Heart left ventricle (tissue), 13 donors: ENCODE results near the gene HOXD10.

Experiments used
- CTCF ChIP-seq, 12 donors: fragments of 200-600 bp; sonication (generic) in 4 of 12; IDR thresholded peaks; one replicate each; pipeline versions ENCODE4 v1.5.0 to v1.8.0; 2018 to 2022; ENCODE audit warnings: antibody characterized with exemption in 12 of 12, mild to moderate bottlenecking in 5 of 12
- POLR2A ChIP-seq, 2 donors: fragments of 450-650 bp; IDR thresholded peaks; one replicate each; pipeline ENCODE4 v1.6.1; 2017; ENCODE audit warnings: antibody characterized with exemption in 2 of 2, mild to moderate bottlenecking in 2 of 2, moderate library complexity in 2 of 2
- donor health status: ischemic (EF 13 %, LVEDD 7.1; RV severe dilation, severe dysfunction).
- donor health status: DM: no; HTN: yes; CAD: no.
- donor health status: DM: no; HTN: no; CAD: no.
- donor health status: ischemic (EF 25% LVEDD 6.9; RV normal size, moderate dysfunction).
- donor health status: ischemic (EF 25% LVEDD 5.7; RV mildly dilated, moderate dysfunction).
- donor health status: ischemic (EF 35%, LVEDD 5.7; RV mildly dilated, moderate dysfunction).
- donor health status: nonischemic (EF 11% LVEDD 7.7; RV severe dilation, severe dysfunction).
- donor health status: DM: yes; HTN: yes; CAD: no.
- donor health status: PGD.
- donor health status: ischemic (EF 29% LVEDD 5.4; RV normal size, mild dysfunction).
- donor health status: nonischemic (EF 23%, LVEDD 6.1; RV moderate dilation, normal function).

- TF ChIP-seq CTCF (IDR thresholded peaks at IDR 0.05) = no peak
- no peak for TF ChIP-seq POLR2A (IDR thresholded peaks at IDR 0.05)
Observed at GRCh38 chr2:176149481-176149938, 32.9 kb downstream of the HOXD10 start.
